GM04503 (cell line): ENCODE measurements around the gene SAMMSON.

ENCODE experiments used
- DNase-seq: peaks from one replicate; pipeline ENCODE4 v3.0.0-alpha.2; 2012; ENCODE audit warnings: low read depth

Gene SAMMSON

DNA sequence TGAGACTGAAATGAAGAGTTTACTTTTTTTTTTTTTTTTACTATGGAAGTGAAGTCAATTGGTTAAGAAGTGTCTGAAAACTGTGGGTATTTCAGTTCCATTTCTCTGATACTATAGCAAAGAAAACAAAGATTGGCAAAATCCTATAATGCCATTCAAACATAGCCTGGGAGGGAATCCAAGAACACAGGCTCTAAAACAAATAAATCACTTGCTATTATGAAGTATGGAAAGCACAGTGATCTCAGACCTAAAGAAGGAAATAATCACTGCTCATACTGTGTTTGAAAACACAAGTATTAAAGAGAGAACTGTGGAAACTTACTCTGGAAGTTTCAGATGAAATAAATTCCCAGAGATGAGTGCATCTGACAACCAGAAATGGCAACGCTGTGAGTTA lies 12.0 kb downstream of the SAMMSON start:
- no peak for DNase-seq

DNA sequence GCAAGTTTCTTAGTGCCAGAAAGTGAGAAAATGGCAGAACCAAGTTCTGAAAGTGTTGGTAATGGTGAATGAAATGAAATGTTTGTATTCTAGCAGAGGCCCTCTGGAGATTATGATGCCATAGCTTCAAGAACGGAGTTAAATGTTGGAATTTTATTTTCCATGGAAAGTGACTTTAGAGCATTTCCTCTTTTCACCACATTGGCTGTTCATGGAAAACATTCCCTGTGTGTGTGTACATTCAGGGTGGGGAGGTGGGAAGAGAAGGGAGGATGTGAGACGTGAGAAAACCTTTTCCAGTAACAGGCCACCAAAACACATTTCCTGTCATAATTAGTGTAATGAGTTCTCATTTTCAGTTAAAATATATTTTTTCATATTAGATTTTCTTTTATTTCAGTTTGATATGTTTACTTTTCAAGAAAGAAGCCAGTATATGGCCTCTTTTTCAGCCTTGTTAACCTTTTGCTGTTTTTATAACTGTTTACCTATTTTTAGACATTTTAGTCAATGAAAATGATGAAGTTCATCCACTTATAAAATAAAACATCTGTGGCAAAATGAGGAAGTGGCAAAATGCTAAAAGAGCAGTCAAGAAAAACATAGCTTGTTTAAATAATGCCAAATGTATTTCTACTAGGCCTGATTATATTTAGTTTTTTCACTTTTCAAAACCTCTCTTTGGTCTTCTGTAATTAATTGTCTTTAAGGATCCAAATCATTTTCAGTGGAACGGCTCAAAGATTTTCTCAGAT lies 21.6 kb downstream of the SAMMSON start:
- DNase-seq, result no peak

DNA sequence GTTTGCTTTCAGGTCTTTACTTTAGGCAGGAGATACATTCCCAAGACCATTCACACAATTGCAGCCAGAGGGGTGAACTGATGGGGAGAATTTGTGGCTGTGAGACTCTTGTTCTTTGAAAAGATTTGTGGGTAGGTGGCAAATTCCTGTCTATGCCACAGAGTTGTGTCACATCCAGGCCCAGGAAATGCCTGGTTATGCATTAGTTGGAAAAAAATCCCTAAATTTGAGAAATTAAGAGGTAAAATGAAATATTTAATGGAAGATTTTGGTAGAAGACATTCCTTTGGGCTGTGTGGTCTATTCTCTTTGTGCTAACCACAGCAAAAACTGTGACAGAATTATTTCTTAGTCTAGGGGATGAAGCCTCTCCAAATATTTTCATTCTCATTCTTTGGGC lies 28.8 kb downstream of the SAMMSON start:
- DNase-seq, result no peak

DNA sequence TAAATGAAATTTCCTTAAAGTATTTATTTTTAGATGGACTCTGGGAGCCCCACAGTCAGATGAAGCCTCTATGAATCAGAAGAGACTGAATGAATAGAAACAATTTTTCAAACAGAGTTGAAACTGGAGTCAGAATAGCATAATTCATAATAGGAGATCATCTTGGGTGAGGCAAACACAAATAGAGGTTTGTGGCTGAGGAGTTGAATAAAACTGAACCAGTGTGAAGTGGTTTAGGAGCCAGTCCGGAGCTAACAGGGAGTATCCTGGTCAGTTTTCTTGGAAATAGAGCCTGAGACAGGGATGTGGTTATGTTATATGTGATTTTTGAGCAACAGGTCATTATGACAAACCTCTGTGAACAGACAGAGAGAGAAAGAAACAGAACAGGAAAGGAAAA lies 39.2 kb downstream of the SAMMSON start:
- DNase-seq, result no peak

DNA sequence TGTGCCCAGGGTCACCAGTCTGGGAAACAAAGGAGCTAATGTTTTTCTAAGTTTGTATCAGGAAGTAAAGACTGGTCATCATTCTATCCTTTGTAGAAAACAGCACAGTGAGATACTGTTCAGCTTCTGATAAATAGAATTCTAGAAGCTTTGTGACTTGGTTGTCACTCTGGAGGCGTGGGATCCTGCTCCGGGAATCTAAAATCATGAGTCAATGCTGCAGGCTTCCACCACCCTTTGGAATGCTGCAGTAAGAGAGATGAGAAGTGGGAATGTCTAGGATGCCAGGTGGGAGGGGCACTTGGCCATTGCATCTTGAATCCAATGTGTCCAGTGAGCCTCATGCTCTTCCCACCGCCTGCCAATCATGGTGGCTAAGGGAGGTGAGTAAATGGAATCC lies 40.9 kb downstream of the SAMMSON start:
- no peak for DNase-seq

DNA sequence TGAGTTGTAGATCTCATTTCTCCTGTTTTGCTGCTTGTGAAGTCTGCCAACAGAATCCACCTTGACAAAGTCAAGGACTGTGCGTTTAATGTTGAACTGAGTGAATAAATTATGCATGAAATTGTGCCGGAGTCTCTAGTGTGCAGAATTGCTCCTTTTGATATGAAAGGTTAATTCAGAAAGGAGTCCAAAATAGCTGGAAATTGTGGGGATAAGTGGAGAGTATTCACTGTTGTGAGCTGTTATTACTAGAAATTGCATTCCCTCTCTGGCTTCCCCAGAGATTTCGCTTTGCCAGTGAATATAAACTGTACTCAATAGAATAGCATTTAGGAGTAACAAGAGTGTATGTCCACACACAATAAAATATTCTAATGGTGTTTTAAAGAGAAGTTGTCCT lies 43.1 kb downstream of the SAMMSON start:
- DNase-seq, result no peak

DNA sequence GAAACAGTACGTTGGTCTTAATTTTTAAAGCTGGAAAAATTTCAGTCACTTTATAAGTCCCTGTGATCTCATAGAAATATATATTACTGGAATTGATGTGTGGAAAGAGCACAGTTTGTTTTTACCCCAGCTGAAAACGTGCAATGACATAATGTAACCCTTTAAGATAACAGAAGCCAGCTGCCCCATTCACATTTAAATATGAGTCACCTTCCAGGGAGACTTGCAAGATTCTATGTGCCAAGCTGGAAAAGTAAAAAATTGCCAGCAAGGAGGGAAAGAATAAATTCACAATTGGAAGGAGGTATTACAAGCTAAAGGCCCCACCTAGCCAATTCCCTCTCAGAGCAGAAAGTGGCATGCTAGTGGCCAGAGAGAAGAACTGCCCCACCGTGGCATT lies 50.2 kb downstream of the SAMMSON start:
- DNase-seq, result no peak

DNA sequence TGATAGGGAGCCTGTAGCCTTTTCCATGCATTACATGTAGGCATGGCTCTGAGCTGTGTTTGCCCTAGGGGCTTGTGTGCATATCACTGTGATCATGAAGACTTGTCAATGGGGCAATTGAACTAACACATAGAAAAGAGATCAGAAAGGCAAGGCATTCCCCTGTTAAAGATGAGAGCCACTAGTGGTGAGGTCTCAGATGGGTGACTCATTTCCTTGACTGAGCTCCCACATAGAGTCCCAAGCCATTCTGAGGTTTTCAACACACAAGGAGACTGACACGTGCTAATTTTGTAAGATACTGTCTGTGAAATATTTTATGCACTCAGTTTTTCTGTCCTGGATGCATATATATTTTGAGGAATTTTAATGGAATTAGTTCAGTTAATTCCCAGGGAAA lies 53.8 kb downstream of the SAMMSON start:
- no peak for DNase-seq

DNA sequence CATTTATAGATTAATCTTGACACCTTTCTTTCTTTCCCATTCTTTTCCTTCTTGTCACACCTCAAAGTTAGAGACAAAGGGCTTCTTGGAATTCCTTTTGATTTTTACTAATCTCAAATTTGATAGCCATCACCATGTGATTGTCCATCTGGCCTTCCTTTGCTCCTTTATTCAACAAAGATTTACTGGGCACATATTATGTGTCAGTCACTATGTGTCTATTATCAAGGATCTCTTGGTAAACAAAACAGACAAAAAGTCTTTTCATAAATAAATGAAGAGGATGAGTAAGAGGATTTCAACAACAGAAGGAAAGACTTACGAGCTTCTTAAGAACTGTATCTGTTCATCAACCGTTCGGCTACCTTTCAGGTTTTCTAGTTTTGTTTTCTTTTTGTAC lies 56.5 kb downstream of the SAMMSON start:
- DNase-seq, result no peak

DNA sequence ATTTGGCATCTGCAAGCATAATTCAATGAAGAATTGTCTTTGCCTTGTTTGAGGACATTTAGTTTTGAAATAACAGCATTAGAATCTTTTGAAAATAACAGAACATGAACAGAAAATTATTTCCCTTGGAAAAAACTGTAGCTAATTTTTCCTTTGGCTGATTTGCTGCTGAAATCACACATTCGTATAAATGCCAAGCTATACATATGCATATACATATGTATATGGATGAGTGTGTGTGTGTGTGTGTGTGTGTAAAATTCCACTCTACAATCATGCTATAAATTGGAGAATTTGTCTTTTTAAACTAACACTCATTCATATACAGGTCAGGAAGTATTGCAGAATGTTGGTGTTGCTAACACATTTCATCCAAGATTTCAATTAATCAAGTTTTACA lies 57.9 kb downstream of the SAMMSON start:
- DNase-seq, result no peak

DNA sequence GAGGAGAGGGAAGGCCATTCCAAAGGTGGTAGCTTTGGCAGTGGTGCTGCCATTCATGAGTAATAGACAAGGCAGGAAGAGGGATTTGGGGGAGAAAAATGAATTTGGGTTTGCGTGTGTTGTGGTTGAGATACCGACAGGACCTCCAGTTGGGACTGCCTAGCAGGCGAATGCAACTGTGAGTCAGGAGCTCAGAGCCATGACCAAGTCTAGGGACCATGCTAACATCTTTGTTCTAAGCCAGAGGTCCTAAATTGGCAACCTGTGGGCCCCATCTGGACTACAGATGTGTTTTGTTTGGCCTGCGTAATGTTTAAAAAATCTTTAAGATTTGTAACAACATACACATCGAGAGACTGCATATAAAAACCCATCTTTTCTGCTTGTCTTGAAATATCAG lies 61.6 kb downstream of the SAMMSON start:
- DNase-seq, result no peak

DNA sequence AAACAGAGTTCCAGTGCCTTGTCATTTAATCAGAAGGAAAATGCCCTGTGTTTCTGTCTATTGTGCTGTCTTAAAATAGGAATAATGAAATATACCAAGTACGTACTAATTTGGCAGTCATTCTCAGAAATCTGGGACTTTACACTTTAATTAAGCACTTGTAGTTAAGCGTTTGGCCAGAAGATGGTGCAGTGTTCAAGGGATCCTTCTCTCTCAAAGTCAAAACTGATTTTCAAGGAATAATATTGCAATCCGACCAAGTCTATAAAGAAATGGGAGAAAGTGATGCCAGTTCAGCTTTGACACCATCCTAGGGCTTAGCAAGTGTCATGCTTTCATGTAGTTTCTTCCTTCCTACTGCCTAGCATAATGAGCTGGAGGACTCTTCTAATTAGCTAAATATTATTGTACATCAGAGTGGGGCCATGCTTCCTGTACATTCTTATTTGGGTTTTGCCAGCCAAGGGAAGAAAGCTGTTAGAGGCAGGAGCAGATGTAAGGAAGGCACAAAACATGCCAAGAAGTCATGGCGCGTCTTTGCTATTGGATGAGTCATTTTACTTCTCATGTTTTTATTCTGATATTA lies 64.8 kb downstream of the SAMMSON start:
- DNase-seq, result no peak

DNA sequence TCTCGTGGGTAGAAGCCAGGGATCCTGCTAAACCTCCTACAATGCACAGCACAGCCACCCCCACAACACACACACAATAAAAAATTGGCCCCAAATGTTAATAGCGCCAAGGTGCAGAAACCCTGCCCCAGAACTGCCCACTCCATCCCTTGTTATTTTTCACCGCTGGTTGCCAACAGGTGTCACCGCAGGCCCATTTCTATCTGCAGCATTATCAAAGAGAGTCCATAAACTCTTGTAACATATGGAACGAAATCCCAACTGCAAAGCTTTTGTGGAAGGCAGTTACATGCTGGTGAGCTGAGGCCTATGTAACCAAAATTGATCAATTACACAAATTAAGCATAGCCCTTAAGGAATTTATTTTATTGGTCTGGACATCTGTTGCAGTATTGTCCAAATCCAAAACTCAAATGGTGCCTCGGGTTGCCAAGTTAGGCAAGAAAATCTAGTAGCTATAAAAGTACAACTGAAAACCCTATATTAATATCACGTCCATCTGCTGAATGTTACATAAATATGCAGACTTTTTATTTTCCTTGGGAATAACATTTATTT lies 66.2 kb downstream of the SAMMSON start:
- no peak for DNase-seq

DNA sequence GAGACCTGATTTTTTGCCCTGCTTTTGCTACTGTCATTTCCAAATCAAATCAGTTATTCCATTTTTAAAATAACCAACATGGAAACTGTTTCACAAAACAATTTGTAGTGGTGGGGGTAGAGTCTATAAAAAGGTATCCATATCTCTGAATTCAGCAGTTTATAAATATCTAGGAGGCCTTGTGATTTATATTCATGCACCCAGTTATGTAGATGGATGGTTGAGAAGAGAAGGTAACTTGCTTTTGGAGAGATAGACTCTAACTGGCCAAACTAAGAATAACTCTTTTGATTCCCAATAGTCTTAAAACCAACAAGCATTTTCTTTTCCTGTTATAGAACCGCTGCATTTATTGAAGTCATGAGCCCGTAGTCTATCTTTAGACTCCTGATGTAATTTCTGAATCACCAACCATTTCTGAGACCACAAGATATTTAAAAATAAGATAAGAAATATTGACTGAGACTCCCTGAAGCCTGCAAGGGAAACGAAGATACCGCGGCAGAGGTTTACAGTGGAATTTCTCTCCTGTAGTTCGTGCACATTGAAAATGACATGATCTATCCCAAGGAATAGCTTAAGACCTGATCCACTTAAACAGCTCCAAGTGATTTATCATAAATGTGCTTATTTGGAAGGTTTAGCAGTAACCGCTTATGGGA lies 68.5 kb downstream of the SAMMSON start:
- DNase-seq, result no peak

DNA sequence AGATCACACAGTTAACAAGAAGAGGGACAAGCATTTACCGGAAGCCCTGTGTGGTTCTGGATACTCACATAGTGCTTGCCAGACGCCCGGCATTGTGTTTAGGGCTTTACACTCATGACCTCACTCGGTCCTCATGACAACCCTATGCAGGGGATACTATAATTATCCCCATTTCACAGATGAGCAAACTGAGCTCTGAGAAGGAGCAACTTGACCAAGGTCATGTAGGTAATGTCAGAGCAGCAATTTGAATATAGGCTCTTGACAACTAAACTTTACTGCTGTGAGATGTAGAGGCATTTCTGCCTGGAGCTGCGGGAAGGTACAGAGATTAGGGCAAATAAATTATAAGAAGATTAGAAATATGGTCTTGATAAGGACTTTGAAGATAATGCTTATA lies 70.0 kb downstream of the SAMMSON start:
- DNase-seq, result no peak

DNA sequence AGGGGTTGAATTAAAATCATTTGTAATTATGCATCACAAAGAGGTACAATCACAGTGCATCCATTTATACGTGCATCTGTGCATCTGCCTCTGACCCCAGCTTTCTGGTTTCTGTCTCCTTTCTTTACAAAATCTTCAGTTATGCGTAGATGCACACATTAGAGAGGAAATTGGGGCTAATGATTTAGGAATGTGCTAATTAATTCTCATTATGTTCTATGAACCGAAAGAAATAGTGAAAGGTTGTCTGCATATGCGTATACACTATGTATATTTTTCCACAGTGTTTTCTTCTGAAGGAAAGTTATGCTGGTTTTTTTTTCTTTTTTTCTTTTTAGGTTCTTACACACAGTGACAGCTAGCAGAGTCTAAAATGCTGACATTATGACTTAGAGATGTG lies 71.6 kb downstream of the SAMMSON start:
- no peak for DNase-seq

DNA sequence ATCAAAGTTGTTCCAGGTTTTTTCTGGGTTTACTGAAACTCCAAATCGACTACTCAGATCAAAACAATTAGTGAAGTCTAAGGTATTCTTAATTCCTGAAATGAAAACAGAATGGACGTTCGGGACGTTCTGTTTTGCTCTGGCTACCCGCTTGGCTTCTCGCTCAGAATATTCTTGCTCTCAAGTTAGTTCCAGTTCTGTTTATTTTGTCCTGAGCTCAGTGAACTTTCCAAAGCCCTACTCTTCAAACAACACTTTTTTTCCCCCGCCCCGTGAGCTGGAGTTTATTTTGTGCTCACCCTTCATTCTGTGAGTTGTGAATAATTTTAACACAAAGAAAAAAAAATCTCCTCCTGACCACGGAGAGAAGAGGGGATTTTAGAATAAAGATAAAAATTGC lies 72.6 kb downstream of the SAMMSON start:
- DNase-seq, result no peak

DNA sequence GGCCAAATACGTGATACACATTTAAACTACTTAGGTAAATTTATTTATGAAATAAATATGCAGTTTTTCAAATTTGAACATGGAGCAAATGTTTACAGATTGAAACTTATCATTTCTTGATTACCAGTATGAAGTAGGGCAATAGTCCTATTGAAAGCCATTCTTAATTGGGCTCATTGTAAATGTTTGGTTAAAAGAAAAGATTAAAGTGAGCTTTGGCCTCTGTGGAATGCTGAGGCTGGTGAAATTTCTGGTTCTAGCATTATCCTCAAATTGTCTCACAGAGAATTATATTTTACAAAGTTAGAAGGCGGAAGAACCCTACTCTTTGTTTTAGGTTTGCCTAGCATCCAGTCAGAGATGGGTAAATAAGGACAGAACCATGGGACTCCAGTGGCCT lies 73.2 kb downstream of the SAMMSON start:
- DNase-seq, result no peak

DNA sequence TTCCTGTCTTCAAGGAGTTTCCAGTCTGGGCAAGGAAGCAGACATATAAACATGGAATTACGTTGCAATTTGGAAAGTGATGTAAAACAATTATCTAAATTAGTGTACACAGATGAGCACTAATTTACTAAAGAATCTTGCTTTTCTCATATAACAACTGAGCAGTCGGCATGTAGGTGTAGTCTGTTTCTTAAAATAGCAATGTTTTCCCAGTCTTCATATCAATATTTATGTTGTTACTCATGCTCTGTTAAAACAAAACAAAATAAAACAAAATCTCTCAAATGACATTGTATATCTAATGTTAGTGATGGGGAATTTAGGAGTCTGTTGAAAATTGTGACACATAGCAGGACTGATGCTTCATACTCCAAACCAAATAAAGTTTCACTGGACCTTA lies 75.6 kb downstream of the SAMMSON start:
- no peak for DNase-seq

DNA sequence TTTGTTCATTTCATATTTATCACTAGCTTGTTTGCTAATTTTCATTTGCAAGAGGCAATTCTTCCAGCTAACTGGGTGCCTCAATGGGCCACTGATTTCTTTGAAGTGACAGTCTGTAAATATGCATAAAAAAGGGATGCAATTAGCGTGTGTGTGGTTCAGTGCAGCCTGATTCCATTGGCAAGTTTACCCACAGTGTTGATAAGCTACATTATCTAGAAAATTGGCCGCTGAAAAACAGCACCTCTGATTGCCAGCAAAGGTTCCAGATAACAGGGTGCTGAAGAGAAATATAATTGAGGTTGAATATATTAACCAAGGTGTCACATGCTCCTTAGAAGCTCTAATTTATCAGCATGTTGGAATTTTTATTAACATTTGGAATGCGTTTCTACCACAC lies 76.9 kb downstream of the SAMMSON start:
- no peak for DNase-seq

DNA sequence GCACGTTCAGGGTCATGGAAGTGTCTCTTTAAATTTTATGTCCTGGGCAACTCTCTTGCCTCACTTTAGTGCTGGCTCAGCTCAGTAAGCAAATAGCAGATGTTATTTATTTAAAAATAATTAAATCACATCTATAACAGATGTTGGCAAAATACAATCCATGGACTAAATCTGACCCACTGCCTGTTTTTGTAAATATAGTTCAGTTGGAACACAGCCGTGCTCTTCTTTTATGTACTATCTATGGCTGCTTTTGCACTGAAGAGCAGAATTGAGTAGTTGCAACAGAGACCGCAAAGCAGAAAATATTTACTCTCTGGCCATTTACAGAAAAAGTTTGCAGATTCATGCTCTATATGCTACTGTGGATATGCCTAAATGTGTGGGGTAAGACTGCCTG lies 79.2 kb downstream of the SAMMSON start:
- no peak for DNase-seq

DNA sequence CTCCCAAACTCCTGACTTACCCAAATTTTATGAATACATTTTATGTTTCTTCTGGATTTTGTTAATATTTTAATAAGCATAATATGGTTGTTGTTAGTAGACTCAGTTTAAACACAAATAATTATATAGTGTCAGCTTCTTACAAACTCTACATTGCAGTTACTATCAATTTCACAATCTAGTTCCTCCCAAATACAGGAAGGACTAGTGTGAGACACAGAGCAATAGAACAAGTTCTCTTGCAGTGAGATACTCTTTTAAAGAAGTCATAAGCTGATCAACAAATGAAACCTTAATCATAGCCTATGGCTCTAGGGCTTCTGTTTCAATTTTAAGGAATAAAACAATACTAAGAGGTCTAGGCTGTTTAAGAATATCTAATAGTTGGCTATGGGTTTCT lies 86.1 kb downstream of the SAMMSON start:
- DNase-seq, result no peak

DNA sequence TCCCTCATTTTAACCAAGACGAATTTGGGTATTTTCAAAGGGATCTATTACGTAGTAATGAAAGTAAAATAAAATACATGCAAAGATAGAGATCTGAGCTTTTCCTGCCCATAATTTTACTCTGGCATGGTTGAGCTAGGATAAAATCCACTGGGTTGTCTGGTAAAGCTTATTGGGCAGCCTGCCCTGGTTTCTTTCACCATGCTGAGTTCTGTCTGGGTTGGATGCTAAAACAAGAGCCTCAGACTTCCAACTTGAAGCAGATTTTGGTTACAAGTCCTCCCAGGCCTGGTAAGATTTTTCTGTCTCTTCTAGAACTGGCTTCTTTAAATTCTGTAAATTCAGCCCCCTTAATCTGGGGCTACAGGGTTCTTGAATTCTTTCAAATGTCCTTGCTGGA lies 86.8 kb downstream of the SAMMSON start:
- no peak for DNase-seq
